Stimulated activated naive CD8-positive, alpha-beta T cell treated with anti-CD3 and anti-CD28 coated beads, Interleukin-15, Interleukin-2, amounts not matched to agents 100 U/mL and 50 U/mL, for 24 hours (primary cell): Measurements from ENCODE around the gene RSPO4.

ENCODE experiments used
- ATAC-seq: fragments of 150-1000 bp; cut with Tn5 transposase; one replicate; pipeline ENCODE4 v1.10.0; 2021
- DNase-seq: peaks from one replicate; pipeline ENCODE4 v3.0.0; 2021

The RSPO4 gene

GRCh38 chr20:940926-941325 is 61.2 kb downstream of the RSPO4 start:
- ATAC-seq (no peak), DNase-seq (no peak)

GRCh38 chr20:939606-940005 is 62.5 kb downstream of the RSPO4 start:
- no peak for ATAC-seq
- no peak for DNase-seq

GRCh38 chr20:934186-934840 is 67.8 kb downstream of the RSPO4 start:
- ATAC-seq: no peak
- DNase-seq: no peak

GRCh38 chr20:933029-933428 is 69.1 kb downstream of the RSPO4 start:
- DNase-seq (no peak), ATAC-seq (no peak)

- no peak for ATAC-seq
- DNase-seq: no peak
These were observed 70.7 kb downstream of the RSPO4 start for GRCh38 chr20:931401-931800.

- DNase-seq: no peak
- ATAC-seq: no peak
These were observed 75.4 kb downstream of the RSPO4 start for GRCh38 chr20:926670-927069.

GRCh38 chr20:925516-925915 is 76.6 kb downstream of the RSPO4 start:
- no peak for ATAC-seq
- DNase-seq: no peak

- DNase-seq (no peak), ATAC-seq (no peak)
These were observed 77.5 kb downstream of the RSPO4 start for GRCh38 chr20:924639-925038.

GRCh38 chr20:922781-923180 is 79.3 kb downstream of the RSPO4 start:
- no peak for ATAC-seq

GRCh38 chr20:921068-921467 is 81.0 kb downstream of the RSPO4 start:
- DNase-seq: no peak
- no peak for ATAC-seq

More at GRCh38 chr20:922781-923180, 79.3 kb downstream of the RSPO4 start:
- no peak for DNase-seq

- no peak for DNase-seq
- no peak for ATAC-seq
These were observed 81.8 kb downstream of the RSPO4 start for GRCh38 chr20:920311-920710.

GRCh38 chr20:919491-919916 is 82.6 kb downstream of the RSPO4 start:
- DNase-seq (no peak), ATAC-seq (no peak)

GRCh38 chr20:917416-917815 is 84.7 kb downstream of the RSPO4 start:
- no peak for DNase-seq
- no peak for ATAC-seq

GRCh38 chr20:916825-917224 is 85.3 kb downstream of the RSPO4 start:
- DNase-seq: no peak
- ATAC-seq: no peak

- DNase-seq (no peak), ATAC-seq (no peak)
These were observed 85.8 kb downstream of the RSPO4 start, which contains the start of gene ANGPT4 for GRCh38 chr20:916125-916799. TSS of gene ANGPT4 (minus strand) at chr20:916334. CDS start at chr20:916214, 120 bp downstream.

GRCh38 chr20:914727-915498 is 87.2 kb downstream of the RSPO4 start:
- DNase-seq (no peak), ATAC-seq (no peak)

GRCh38 chr20:913306-913849 is 88.7 kb downstream of the RSPO4 start:
- ATAC-seq (no peak), DNase-seq (no peak)

- ATAC-seq (no peak), DNase-seq (peak; percentile 6)
These were observed 90.1 kb downstream of the RSPO4 start for GRCh38 chr20:911882-912600.

GRCh38 chr20:910870-911770 is 91.0 kb downstream of the RSPO4 start:
- DNase-seq: no peak

GRCh38 chr20:910132-910869 is 91.8 kb downstream of the RSPO4 start:
- DNase-seq (no peak), ATAC-seq (no peak)

More at GRCh38 chr20:910870-911770, 91.0 kb downstream of the RSPO4 start:
- no peak for ATAC-seq
